Stimulated activated naive CD4-positive, alpha-beta T cell (primary cell): ENCODE measurements around the gene RING1.

Source experiments
- DNase-seq, 6 experiments: peaks; one replicate each; lab custom pipeline; 2025; lab: John Stamatoyannopoulos, UW

The RING1 gene

GRCh38 chr6:33208091-33208967 is at the start of gene RING1:
RING1 (plus strand) TSS chr6:33208500; CDS start chr6:33208823, 323 bp downstream.
- peak; percentile 72 to 90 (median 85) for DNase-seq

GRCh38 chr6:33160096-33160495 is 48.2 kb upstream of the RING1 start:
- no peak for DNase-seq

GRCh38 chr6:33160728-33161344 is 47.5 kb upstream of the RING1 start:
- DNase-seq, result no peak

- peak; percentile 56 to 85 (median 76) for DNase-seq
Observed at GRCh38 chr6:33161354-33162331, 46.7 kb upstream of the RING1 start.

GRCh38 chr6:33163540-33163939 is 44.8 kb upstream of the RING1 start:
- DNase-seq, result no peak

GRCh38 chr6:33164176-33164575 is 44.1 kb upstream of the RING1 start:
- no peak for DNase-seq

GRCh38 chr6:33164665-33165373 is 43.5 kb upstream of the RING1 start:
- no peak for DNase-seq

GRCh38 chr6:33165581-33166258 is 42.6 kb upstream of the RING1 start:
- no peak for DNase-seq

GRCh38 chr6:33166363-33166762 is 41.9 kb upstream of the RING1 start:
- no peak for DNase-seq

- no peak for DNase-seq
Observed at GRCh38 chr6:33166811-33167210, 41.5 kb upstream of the RING1 start.

GRCh38 chr6:33167374-33168283 is 40.7 kb upstream of the RING1 start:
- DNase-seq, result no peak

GRCh38 chr6:33168284-33168601 is 40.1 kb upstream of the RING1 start:
- no peak for DNase-seq

GRCh38 chr6:33168639-33169038 is 39.7 kb upstream of the RING1 start:
- no peak for DNase-seq

GRCh38 chr6:33169291-33170175 is 38.8 kb upstream of the RING1 start:
- no peak for DNase-seq

GRCh38 chr6:33170176-33171015 is 37.9 kb upstream of the RING1 start:
- DNase-seq, result no peak

GRCh38 chr6:33171016-33171879 is 37.1 kb upstream of the RING1 start:
- DNase-seq, result no peak
